ENCODE data around the gene GABRG3.

Gene GABRG3

DNA sequence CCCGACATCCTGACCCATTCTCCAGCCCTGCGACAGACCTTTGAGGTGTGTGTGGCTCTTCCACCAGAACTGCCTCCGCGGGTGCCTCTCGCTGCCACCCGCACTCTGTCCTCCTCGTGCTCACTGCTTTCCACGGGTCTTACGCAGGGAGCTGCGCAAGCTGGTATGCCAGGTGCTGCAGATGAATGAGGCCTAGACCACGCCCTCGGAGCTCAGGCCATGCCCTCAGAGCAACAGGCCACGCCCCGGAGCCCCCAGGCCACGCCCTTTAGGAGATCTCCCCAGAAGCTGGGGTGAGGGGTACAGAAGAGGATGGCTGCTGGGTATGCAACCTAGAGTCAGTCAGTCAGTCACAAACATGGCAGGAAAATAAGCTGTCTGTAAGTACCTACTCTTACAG is 300.3 kb downstream of the GABRG3 start:
- TF ChIP-seq, protein P1, sequence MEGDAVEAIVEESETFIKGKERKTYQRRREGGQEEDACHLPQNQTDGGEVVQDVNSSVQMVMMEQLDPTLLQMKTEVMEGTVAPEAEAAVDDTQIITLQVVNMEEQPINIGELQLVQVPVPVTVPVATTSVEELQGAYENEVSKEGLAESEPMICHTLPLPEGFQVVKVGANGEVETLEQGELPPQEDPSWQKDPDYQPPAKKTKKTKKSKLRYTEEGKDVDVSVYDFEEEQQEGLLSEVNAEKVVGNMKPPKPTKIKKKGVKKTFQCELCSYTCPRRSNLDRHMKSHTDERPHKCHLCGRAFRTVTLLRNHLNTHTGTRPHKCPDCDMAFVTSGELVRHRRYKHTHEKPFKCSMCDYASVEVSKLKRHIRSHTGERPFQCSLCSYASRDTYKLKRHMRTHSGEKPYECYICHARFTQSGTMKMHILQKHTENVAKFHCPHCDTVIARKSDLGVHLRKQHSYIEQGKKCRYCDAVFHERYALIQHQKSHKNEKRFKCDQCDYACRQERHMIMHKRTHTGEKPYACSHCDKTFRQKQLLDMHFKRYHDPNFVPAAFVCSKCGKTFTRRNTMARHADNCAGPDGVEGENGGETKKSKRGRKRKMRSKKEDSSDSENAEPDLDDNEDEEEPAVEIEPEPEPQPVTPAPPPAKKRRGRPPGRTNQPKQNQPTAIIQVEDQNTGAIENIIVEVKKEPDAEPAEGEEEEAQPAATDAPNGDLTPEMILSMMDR (IDR thresholded peaks at IDR 0.05; ENCODE audit: low read depth, low read length, missing control alignments) = no peak
- H3K27ac ChIP-seq = no peak overlapping the region
- no peaks in the 10 kb centered on the region for H3K27me3 ChIP-seq (replicated peaks)
- no peak overlapping the region for H3K4me3 ChIP-seq (ENCODE audit: low read depth, low read length)
- no peak for DNase-seq
- in situ Hi-C loops (cut with HindIII; ENCODE audit: low pct_ligation_motif_present, low sequenced_read_pairs) = no loop called here
- H3K36me3 ChIP-seq (replicated peaks) = no peaks in the 10 kb centered on the region

DNA sequence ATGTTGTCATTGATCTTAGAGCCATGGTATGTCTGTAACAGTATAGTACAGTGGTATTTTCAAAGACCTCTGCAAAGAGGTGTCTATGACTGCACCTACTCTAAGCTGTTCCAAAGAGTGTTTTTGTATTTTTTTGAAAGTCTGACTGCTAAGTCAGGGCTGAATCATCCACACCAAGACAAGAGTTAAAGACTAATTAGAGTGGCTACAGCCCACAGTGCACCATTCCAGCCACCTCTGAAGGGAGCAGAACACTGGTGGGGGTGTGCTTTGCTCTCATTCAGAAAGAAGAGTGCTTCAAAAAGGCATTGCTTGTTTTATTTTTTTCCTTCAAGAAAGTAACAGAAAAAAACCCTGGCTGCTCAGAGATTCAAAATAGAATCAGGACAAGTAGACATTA is 301.4 kb downstream of the GABRG3 start:
- Histone ChIP-seq H3K36me3 (replicated peaks) (no peaks in the 10 kb centered on the region), H3K4me3 (ENCODE audit: low read depth, low read length) (no peak overlapping the region), H3K27ac (no peak overlapping the region), H3K27me3 (replicated peaks) (no peaks in the 10 kb centered on the region)
- in situ Hi-C loops (cut with HindIII; ENCODE audit: low pct_ligation_motif_present, low sequenced_read_pairs) = no loop called here
- no peak for DNase-seq
- TF ChIP-seq, protein P1 (IDR thresholded peaks at IDR 0.05; ENCODE audit: low read depth, low read length, missing control alignments) = no peak

- DNase-seq = no peak
- no peaks in the 10 kb centered on the region for H3K27me3 ChIP-seq (replicated peaks)
- TF ChIP-seq, protein P1 (IDR thresholded peaks at IDR 0.05; ENCODE audit: low read depth, low read length, missing control alignments) = no peak
- no peaks in the 10 kb centered on the region for H3K36me3 ChIP-seq (replicated peaks)
- no peak overlapping the region for H3K4me3 ChIP-seq (ENCODE audit: low read depth, low read length)
- in situ Hi-C loops (cut with HindIII; ENCODE audit: low pct_ligation_motif_present, low sequenced_read_pairs) = no loop called here
- H3K27ac ChIP-seq = no peak overlapping the region
Observed at GRCh38 chr15:27273506-27273905, 302.5 kb downstream of the GABRG3 start.

DNA sequence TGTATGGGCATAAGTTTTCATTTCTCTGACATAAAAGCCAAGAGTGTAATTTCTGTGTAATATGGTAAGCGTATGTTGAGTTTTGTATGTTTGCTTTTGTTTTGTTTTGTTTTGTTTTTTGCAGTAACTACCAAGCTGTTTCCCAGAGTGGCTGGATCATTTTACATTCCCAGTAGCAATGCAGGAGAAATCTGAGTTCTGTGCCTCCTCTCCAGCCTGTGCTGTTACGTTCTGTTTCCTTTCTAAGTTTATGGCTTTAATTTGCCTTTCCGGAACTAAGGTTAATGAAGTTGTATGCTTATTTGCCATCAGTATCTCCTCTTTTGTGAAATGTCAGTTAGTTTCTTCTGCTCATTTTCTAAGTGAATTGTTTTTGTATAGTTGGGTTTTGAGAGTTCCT is 307.8 kb downstream of the GABRG3 start:
- in situ Hi-C loops (cut with HindIII; ENCODE audit: low pct_ligation_motif_present, low sequenced_read_pairs) = no loop called here
- TF ChIP-seq, protein P1 (IDR thresholded peaks at IDR 0.05; ENCODE audit: low read depth, low read length, missing control alignments) = no peak
- no peaks in the 10 kb centered on the region for H3K36me3 ChIP-seq (replicated peaks)
- H3K27me3 ChIP-seq (replicated peaks) = no peaks in the 10 kb centered on the region
- H3K27ac ChIP-seq = no peak overlapping the region
- DNase-seq = no peak
- H3K4me3 ChIP-seq (ENCODE audit: low read depth, low read length) = no peak overlapping the region

GRCh38 chr15:27292641-27293040 is 321.7 kb downstream of the GABRG3 start:
- no peak overlapping the region for H3K27ac ChIP-seq
- TF ChIP-seq, protein P1 (IDR thresholded peaks at IDR 0.05; ENCODE audit: low read depth, low read length, missing control alignments) = no peak
- H3K27me3 ChIP-seq (replicated peaks) = no peaks in the 10 kb centered on the region
- in situ Hi-C loops (cut with HindIII; ENCODE audit: low pct_ligation_motif_present, low sequenced_read_pairs) = no loop called here
- H3K36me3 ChIP-seq (replicated peaks) = no peaks in the 10 kb centered on the region
- no peak for DNase-seq
- no peak overlapping the region for H3K4me3 ChIP-seq (ENCODE audit: low read depth, low read length)

DNA sequence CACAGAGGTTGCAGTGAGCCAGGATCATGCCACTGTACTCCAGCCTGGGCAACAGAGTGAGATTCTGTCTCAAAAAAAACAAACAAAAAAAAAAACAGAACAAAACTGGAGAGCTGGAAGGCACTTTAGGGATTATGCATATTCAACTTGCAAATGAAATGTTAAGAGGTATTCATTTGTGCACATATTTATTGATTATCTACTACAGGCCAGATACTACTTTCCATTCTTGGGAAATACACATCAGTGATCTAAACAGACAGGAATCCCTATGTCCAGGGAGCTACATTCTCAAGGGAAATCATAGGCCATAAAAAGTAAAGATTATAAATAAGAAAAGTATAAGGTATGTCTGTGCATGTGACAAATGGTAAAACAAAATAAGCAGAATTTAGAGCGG is 322.6 kb downstream of the GABRG3 start:
- in situ Hi-C loops (cut with HindIII; ENCODE audit: low pct_ligation_motif_present, low sequenced_read_pairs) = no loop called here
- Histone ChIP-seq H3K27ac (no peak overlapping the region), H3K36me3 (replicated peaks) (no peaks in the 10 kb centered on the region), H3K27me3 (replicated peaks) (no peaks in the 10 kb centered on the region), H3K4me3 (ENCODE audit: low read depth, low read length) (no peak overlapping the region)
- TF ChIP-seq, protein P1 (IDR thresholded peaks at IDR 0.05; ENCODE audit: low read depth, low read length, missing control alignments) = no peak
- DNase-seq = no peak
